Neural cell (in vitro differentiated cells): ENCODE measurements around the gene ZNF281. TPM values are rescaled to one million over a fixed set of nuclear protein-coding genes. Genes with fewer than 3 reads are reported as not detected.

Source experiments
- H2AFZ ChIP-seq: fragments of 200-600, 300-800 bp; sonication (generic), shearing (Covaris generic); 2 replicates; pipeline ENCODE4 v1.6.0; 2014; ENCODE audit warnings: low read depth, mild to moderate bottlenecking, antibody characterized with exemption, low read length, moderate library complexity
- H3F3A ChIP-seq: fragments of 200-600 bp; shearing (Covaris generic); 2 replicates; pipeline ENCODE4 v1.6.1; 2016; ENCODE audit warnings: mild to moderate bottlenecking, moderate library complexity, mixed read lengths, antibody characterized with exemption, low read length; ENCODE audit not compliant: insufficient read depth, poor library complexity, severe bottlenecking
- H3K27ac ChIP-seq: fragments of 200-600, 300-800 bp; sonication (generic), shearing (Covaris generic); 2 replicates; pipeline ENCODE4 v1.5.1; 2014; ENCODE audit warnings: mild to moderate bottlenecking, low read length, moderate library complexity
- H3K27me3 ChIP-seq: fragments of 300-800, 200-600 bp; sonication (generic), shearing (Covaris generic); 2 replicates; pipeline ENCODE4 v1.6.0; 2014; ENCODE audit warnings: mild to moderate bottlenecking, low read depth, low read length, moderate library complexity; ENCODE audit not compliant: insufficient read depth
- H3K36me3 ChIP-seq: fragments of 300-800, 200-600 bp; sonication (generic), shearing (Covaris generic); 2 replicates; pipeline ENCODE4 v1.5.1; 2014; ENCODE audit warnings: mild to moderate bottlenecking, antibody characterized with exemption, low read length, moderate library complexity; ENCODE audit not compliant: insufficient read depth
- H3K4me2 ChIP-seq: fragments of 300-800, 200-600 bp; sonication (generic), shearing (Covaris generic); 2 replicates; pipeline ENCODE4 v1.6.0; 2014; ENCODE audit warnings: mild to moderate bottlenecking, low read length
- H3K4me3 ChIP-seq: fragments of 300-800, 200-600 bp; sonication (generic), shearing (Covaris generic); 2 replicates; pipeline ENCODE4 v1.5.1; 2014; ENCODE audit warnings: mild to moderate bottlenecking, low read length, moderate library complexity
- H3K79me2 ChIP-seq: fragments of 200-600 bp; shearing (Covaris generic); replicated peaks from 2 replicates; pipeline ENCODE4 v1.6.0; 2014; ENCODE audit warnings: mild to moderate bottlenecking, low read length, moderate library complexity; ENCODE audit not compliant: insufficient read depth
- H3K9ac ChIP-seq: fragments of 300-800, 200-600 bp; sonication (generic), shearing (Covaris generic); 2 replicates; pipeline ENCODE4 v1.6.1; 2016; ENCODE audit warnings: mild to moderate bottlenecking, low read length, mixed read lengths
- H3K9me2 ChIP-seq: fragments of 200-600 bp; shearing (Covaris generic); 2 replicates; pipeline ENCODE4 v1.6.1; 2016; ENCODE audit warnings: mild to moderate bottlenecking, low read length, mixed read lengths; ENCODE audit not compliant: insufficient read depth
- H3K9me3 ChIP-seq: fragments of 200-600, 300-800 bp; sonication (generic), shearing (Covaris generic); 2 replicates; pipeline ENCODE4 v1.6.1; 2016; ENCODE audit warnings: mild to moderate bottlenecking, mixed run types, low read length, moderate library complexity, mixed read lengths
- H4K20me1 ChIP-seq: fragments of 200-600 bp; shearing (Covaris generic); 2 replicates; pipeline ENCODE4 v1.6.1; 2016; ENCODE audit warnings: mild to moderate bottlenecking, mixed run types; ENCODE audit not compliant: insufficient read depth
- EP300 ChIP-seq: fragments of 450-650 bp; conservative IDR thresholded peaks from 2 replicates; pipeline ENCODE4 v1.6.1; 2014; ENCODE audit warnings: antibody characterized with exemption, mild to moderate bottlenecking, moderate library complexity; ENCODE audit not compliant: poor library complexity, severe bottlenecking
- EZH2 ChIP-seq: fragments of 200-600, 300-800 bp; shearing (Covaris generic), sonication (generic); IDR thresholded peaks from 2 replicates; pipeline ENCODE4 v1.6.1; 2014; ENCODE audit warnings: antibody characterized with exemption, low read length, borderline replicate concordance, mild to moderate bottlenecking; ENCODE audit not compliant: insufficient read depth, poor library complexity, severe bottlenecking
- MXI1 ChIP-seq: fragments of 450-650 bp; conservative IDR thresholded peaks from 2 replicates; pipeline ENCODE4 v1.6.1; 2014; ENCODE audit warnings: antibody characterized with exemption, mild to moderate bottlenecking; ENCODE audit not compliant: poor library complexity, severe bottlenecking
- POLR2AphosphoS5 ChIP-seq: IDR thresholded peaks from 2 replicates; pipeline ENCODE4 v1.6.1; 2012
- RAD21 ChIP-seq: fragments of 450-650 bp; conservative IDR thresholded peaks from 2 replicates; pipeline ENCODE4 v1.6.1; 2014; ENCODE audit warnings: antibody characterized with exemption, mild to moderate bottlenecking, moderate library complexity
- SMC3 ChIP-seq: fragments of 450-650 bp; conservative IDR thresholded peaks from 2 replicates; pipeline ENCODE4 v1.6.1; 2014; ENCODE audit warnings: antibody characterized with exemption, mild to moderate bottlenecking, moderate library complexity; ENCODE audit not compliant: poor library complexity
- TAF1 ChIP-seq: IDR thresholded peaks from 2 replicates; pipeline ENCODE4 v1.6.1; 2012; ENCODE audit warnings: low read depth
- polyA plus RNA-seq: library from polyadenylated mRNA; depleted of rRNA; stranded (reverse); fragments of >200 nt; gene quantifications from 2 replicates; pipeline ENCODE4 v1.2.3, GENCODE V29; 2014
- TF ChIP-seq, protein P1 (sequence below): fragments of 450-650 bp; IDR thresholded peaks from 2 replicates; pipeline ENCODE4 v1.5.1; 2014; ENCODE audit warnings: antibody characterized with exemption, mild to moderate bottlenecking, moderate library complexity; ENCODE audit not compliant: poor library complexity, severe bottlenecking
- TF ChIP-seq, protein P2 (sequence below): IDR thresholded peaks from 2 replicates; pipeline ENCODE4 v1.6.1; 2012; ENCODE audit warnings: borderline replicate concordance

Gene ZNF281
- polyA plus RNA-seq, 1 donor from 2014 or later: 23.9 TPM

DNA sequence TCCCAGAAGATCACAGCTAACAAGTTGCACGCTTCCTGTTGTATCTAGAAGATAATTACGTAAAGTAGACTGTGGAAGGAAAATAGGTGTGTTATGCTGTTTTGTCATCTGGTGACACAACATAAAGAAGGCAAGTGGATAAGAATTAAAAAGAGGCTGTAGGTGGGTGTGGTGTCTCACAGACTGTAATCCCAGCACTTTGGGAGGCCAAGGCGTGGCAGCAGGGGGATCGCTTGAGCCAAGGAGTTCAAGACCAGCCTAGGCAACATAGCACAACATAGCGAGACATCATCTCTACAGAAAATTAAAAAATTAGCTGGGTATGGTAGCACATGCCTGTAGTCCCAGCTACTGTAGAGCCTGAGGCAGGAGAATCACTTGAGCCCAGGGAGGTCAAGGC lies 17.9 kb upstream of the ZNF281 start:
- no peak overlapping the region for H2AFZ ChIP-seq
- no peak overlapping the region for H3K4me3 ChIP-seq
- H3K9ac ChIP-seq: no peak overlapping the region
- no peaks in the 10 kb centered on the region for H3K9me3 ChIP-seq
- H3K27me3 ChIP-seq: no peaks in the 10 kb centered on the region
- no peaks in the 10 kb centered on the region for H3K36me3 ChIP-seq
- H3K27ac ChIP-seq: no peak overlapping the region
- H3K79me2 ChIP-seq: no peaks in the 10 kb centered on the region
- no peaks in the 10 kb centered on the region for H3K9me2 ChIP-seq
- TF ChIP-seq EP300: no peak
- TF ChIP-seq, protein P1, sequence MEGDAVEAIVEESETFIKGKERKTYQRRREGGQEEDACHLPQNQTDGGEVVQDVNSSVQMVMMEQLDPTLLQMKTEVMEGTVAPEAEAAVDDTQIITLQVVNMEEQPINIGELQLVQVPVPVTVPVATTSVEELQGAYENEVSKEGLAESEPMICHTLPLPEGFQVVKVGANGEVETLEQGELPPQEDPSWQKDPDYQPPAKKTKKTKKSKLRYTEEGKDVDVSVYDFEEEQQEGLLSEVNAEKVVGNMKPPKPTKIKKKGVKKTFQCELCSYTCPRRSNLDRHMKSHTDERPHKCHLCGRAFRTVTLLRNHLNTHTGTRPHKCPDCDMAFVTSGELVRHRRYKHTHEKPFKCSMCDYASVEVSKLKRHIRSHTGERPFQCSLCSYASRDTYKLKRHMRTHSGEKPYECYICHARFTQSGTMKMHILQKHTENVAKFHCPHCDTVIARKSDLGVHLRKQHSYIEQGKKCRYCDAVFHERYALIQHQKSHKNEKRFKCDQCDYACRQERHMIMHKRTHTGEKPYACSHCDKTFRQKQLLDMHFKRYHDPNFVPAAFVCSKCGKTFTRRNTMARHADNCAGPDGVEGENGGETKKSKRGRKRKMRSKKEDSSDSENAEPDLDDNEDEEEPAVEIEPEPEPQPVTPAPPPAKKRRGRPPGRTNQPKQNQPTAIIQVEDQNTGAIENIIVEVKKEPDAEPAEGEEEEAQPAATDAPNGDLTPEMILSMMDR: no peak
- no peak for TF ChIP-seq SMC3
- no peak for TF ChIP-seq POLR2AphosphoS5
- TF ChIP-seq MXI1: no peak
- TF ChIP-seq, protein P2, sequence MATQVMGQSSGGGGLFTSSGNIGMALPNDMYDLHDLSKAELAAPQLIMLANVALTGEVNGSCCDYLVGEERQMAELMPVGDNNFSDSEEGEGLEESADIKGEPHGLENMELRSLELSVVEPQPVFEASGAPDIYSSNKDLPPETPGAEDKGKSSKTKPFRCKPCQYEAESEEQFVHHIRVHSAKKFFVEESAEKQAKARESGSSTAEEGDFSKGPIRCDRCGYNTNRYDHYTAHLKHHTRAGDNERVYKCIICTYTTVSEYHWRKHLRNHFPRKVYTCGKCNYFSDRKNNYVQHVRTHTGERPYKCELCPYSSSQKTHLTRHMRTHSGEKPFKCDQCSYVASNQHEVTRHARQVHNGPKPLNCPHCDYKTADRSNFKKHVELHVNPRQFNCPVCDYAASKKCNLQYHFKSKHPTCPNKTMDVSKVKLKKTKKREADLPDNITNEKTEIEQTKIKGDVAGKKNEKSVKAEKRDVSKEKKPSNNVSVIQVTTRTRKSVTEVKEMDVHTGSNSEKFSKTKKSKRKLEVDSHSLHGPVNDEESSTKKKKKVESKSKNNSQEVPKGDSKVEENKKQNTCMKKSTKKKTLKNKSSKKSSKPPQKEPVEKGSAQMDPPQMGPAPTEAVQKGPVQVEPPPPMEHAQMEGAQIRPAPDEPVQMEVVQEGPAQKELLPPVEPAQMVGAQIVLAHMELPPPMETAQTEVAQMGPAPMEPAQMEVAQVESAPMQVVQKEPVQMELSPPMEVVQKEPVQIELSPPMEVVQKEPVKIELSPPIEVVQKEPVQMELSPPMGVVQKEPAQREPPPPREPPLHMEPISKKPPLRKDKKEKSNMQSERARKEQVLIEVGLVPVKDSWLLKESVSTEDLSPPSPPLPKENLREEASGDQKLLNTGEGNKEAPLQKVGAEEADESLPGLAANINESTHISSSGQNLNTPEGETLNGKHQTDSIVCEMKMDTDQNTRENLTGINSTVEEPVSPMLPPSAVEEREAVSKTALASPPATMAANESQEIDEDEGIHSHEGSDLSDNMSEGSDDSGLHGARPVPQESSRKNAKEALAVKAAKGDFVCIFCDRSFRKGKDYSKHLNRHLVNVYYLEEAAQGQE: no peak
- no peak for TF ChIP-seq RAD21
- no peak for TF ChIP-seq TAF1
- TF ChIP-seq EZH2: no peak
- H3K4me2 ChIP-seq: no peak overlapping the region
- H4K20me1 ChIP-seq: no peaks in the 10 kb centered on the region
- H3F3A ChIP-seq: no peaks in the 10 kb centered on the region

- no peaks in the 10 kb centered on the region for H3K36me3 ChIP-seq
- H3K4me2 ChIP-seq: no peak overlapping the region
- no peak overlapping the region for H3K9ac ChIP-seq
- H3K27me3 ChIP-seq: no peaks in the 10 kb centered on the region
- H3K4me3 ChIP-seq: no peak overlapping the region
- TF ChIP-seq, protein P1: no peak
- TF ChIP-seq, protein P2: no peak
- no peak for TF ChIP-seq TAF1
- TF ChIP-seq RAD21: no peak
- no peak for TF ChIP-seq MXI1
- no peak for TF ChIP-seq POLR2AphosphoS5
- no peak for TF ChIP-seq EP300
- TF ChIP-seq EZH2: no peak
- TF ChIP-seq SMC3: no peak
- H2AFZ ChIP-seq: no peak overlapping the region
- H3K9me2 ChIP-seq: no peaks in the 10 kb centered on the region
- H3K79me2 ChIP-seq: no peaks in the 10 kb centered on the region
- H3K9me3 ChIP-seq: no peaks in the 10 kb centered on the region
- H3K27ac ChIP-seq: no peak overlapping the region
- no peaks in the 10 kb centered on the region for H3F3A ChIP-seq
- no peaks in the 10 kb centered on the region for H4K20me1 ChIP-seq
Observed at GRCh38 chr1:200426196-200426595, 16.4 kb upstream of the ZNF281 start.
